Caco-2 (cell line): Measurements from ENCODE around the gene ZNF518A. TPM values are rescaled to one million over a fixed set of nuclear protein-coding genes. Genes with fewer than 3 reads are reported as not detected.

Experiments used
- BruUV-seq: library from RNA; stranded (reverse); fragments of 400-500 nt; replicated peaks from 2 replicates; lab custom pipeline; 2021; lab: Mats Ljungman, UMichigan
- CTCF ChIA-PET: fragments of 300-600 bp; sonication (Branson Sonifier 250); formaldehyde crosslinking; loops from one replicate; lab custom pipeline; 2022; ENCODE audit warnings: antibody characterized with exemption; lab: Charles Lee
- POLR2A ChIA-PET: fragments of 300-600 bp; sonication (Branson Sonifier 250); formaldehyde crosslinking; loops from one replicate; lab custom pipeline; 2022; ENCODE audit warnings: antibody characterized with exemption; lab: Charles Lee
- DNase-seq, 2 experiments: peaks; one replicate each; pipeline versions ENCODE4 v3.0.0 to v3.0.0-alpha.2; 2020 to 2022
- H3K27me3 ChIP-seq: replicated peaks from 2 replicates; pipeline ENCODE4 v1.6.0; 2011; ENCODE audit warnings: low read length; ENCODE audit not compliant: control insufficient read depth, insufficient read depth
- H3K36me3 ChIP-seq: 2 replicates; pipeline ENCODE4 v1.5.1; 2011; ENCODE audit warnings: low read length; ENCODE audit not compliant: control insufficient read depth, insufficient read depth
- H3K4me1 ChIP-seq: fragments of 250-450 bp; sonication (Bioruptor Pico); 2 replicates; pipeline ENCODE4 v1.5.1; 2020; ENCODE audit warnings: mild to moderate bottlenecking
- H3K4me3 ChIP-seq: 2 replicates; pipeline ENCODE4 v1.5.1; 2011; ENCODE audit warnings: low read depth, mild to moderate bottlenecking, control low read depth, low read length
- H3K9me3 ChIP-seq: fragments of 250-450 bp; sonication (Bioruptor Pico); 2 replicates; pipeline ENCODE4 v1.5.1; 2020; ENCODE audit warnings: mild to moderate bottlenecking, moderate library complexity
- H3K27ac Mint-ChIP-seq: one replicate; pipeline ENCODE4 v1.8.0; 2022; ENCODE audit warnings: mixed read lengths; ENCODE audit not compliant: unreplicated experiment
- H3K27me3 Mint-ChIP-seq: one replicate; pipeline ENCODE4 v1.8.0; 2022; ENCODE audit warnings: mixed read lengths; ENCODE audit not compliant: insufficient read depth, unreplicated experiment
- H3K36me3 Mint-ChIP-seq: one replicate; pipeline ENCODE4 v1.8.0; 2022; ENCODE audit warnings: mild to moderate bottlenecking, mixed read lengths; ENCODE audit not compliant: insufficient read depth, unreplicated experiment
- H3K4me1 Mint-ChIP-seq: one replicate; pipeline ENCODE4 v1.8.0; 2022; ENCODE audit warnings: low read depth, mixed read lengths; ENCODE audit not compliant: unreplicated experiment
- H3K4me3 Mint-ChIP-seq: one replicate; pipeline ENCODE4 v1.8.0; 2022; ENCODE audit warnings: mild to moderate bottlenecking, moderate library complexity, mixed read lengths; ENCODE audit not compliant: unreplicated experiment
- H3K9me3 Mint-ChIP-seq: one replicate; pipeline ENCODE4 v1.8.0; 2022; ENCODE audit warnings: mixed read lengths; ENCODE audit not compliant: unreplicated experiment
- CTCF ChIP-seq, 2 experiments: fragments of 200-600 bp in 1 of 2; IDR thresholded peaks; 1 replicate in 1 of 2; 2 replicates in 1 of 2; pipeline versions ENCODE4 v1.5.1 to v1.8.0; 2011 to 2022; ENCODE audit warnings: antibody characterized with exemption in 1 of 2, control low read depth in 1 of 2, inconsistent platforms in 1 of 2, low read depth in 1 of 2, low read length in 1 of 2, mild to moderate bottlenecking in 1 of 2, moderate library complexity in 1 of 2; ENCODE audit not compliant: insufficient read depth in 1 of 2, severe bottlenecking in 1 of 2, unreplicated experiment in 1 of 2
- intact Hi-C: fragments of 100-400 bp; cut with micrococcal nuclease; formaldehyde crosslinking; loops from one replicate; pipeline ENCODE4 v1.10.0; 2022; ENCODE audit not compliant: unreplicated experiment
- total RNA-seq: library from RNA; stranded (reverse); gene quantifications from 2 replicates; pipeline ENCODE4 v1.2.3, GENCODE V29; 2022

Gene ZNF518A
- total RNA-seq, 1 experiment from 2014 or later: 47.2 TPM

GRCh38 chr10:96112531-96112930, 17.6 kb upstream of the ZNF518A start:
- no peaks in the 10 kb centered on the region for H3K4me1 ChIP-seq
- no peak for TF ChIP-seq CTCF (IDR thresholded peaks at IDR 0.05; ENCODE audit: insufficient read depth in 1 of 2, low read depth in 1 of 2, low read length in 1 of 2, severe bottlenecking in 1 of 2, unreplicated experiment in 1 of 2)
- intact Hi-C loops: no loop called here
- no TSS peak for BruUV-seq
- Mint-ChIP-seq H3K4me1 (peaks cover 7% of the 10 kb centered on the region), H3K36me3 (no peaks in the 10 kb centered on the region), H3K27me3 (peaks cover 46% of the 10 kb centered on the region), H3K27ac (no peak overlapping the region), H3K9me3 (no peaks in the 10 kb centered on the region), H3K4me3 (no peak overlapping the region)
- 0 out of 2 replicates have a peak, but pooled peaks cover 1% of the 10 kb centered on the region for H3K27me3 ChIP-seq
- no peak overlapping the region for H3K4me3 ChIP-seq
- H3K9me3 ChIP-seq: peaks cover 6% of the 10 kb centered on the region; the same call in 1 of the 2 replicates
- no peaks in the 10 kb centered on the region for H3K36me3 ChIP-seq
- POLR2A ChIA-PET: no interaction called here
- CTCF ChIA-PET: no interaction called here
- DNase-seq: no peak

GRCh38 chr10:96118604-96119450, 11.3 kb upstream of the ZNF518A start:
- peak overlapping the region; percentile 90 for H3K4me3 Mint-ChIP-seq
- Histone ChIP-seq H3K27me3 (0 out of 2 replicates have a peak, but pooled peaks cover 1% of the 10 kb centered on the region), H3K9me3 (no peaks in the 10 kb centered on the region), H3K4me3 (peak overlapping the region; percentile 56), H3K4me1 (peaks cover 4% of the 10 kb centered on the region), H3K36me3 (no peaks in the 10 kb centered on the region)
- ChIA-PET POLR2A (interaction anchor here (2.6 kb wide), 1 partner anchor 11 kb away, joined by 9 read pairs; the partner anchor contains the start of gene ZNF518A), CTCF (no interaction called here)
- no peaks in the 10 kb centered on the region for H3K36me3 Mint-ChIP-seq
- intact Hi-C loops: loop anchor here (1.0 kb wide), 1 partner anchor 29 kb away; no protein-coding TSS in a partner anchor
- H3K27ac Mint-ChIP-seq: peak overlapping the region; percentile 80
- BruUV-seq: TSS peak; percentile 67
- H3K9me3 Mint-ChIP-seq: no peaks in the 10 kb centered on the region
- peaks cover 7% of the 10 kb centered on the region for H3K4me1 Mint-ChIP-seq
- peaks cover 17% of the 10 kb centered on the region for H3K27me3 Mint-ChIP-seq
- no peak for TF ChIP-seq CTCF (IDR thresholded peaks at IDR 0.05; ENCODE audit: insufficient read depth in 1 of 2, low read depth in 1 of 2, low read length in 1 of 2, severe bottlenecking in 1 of 2, unreplicated experiment in 1 of 2)
- peak; percentile 73 to 86 for DNase-seq

DNA sequence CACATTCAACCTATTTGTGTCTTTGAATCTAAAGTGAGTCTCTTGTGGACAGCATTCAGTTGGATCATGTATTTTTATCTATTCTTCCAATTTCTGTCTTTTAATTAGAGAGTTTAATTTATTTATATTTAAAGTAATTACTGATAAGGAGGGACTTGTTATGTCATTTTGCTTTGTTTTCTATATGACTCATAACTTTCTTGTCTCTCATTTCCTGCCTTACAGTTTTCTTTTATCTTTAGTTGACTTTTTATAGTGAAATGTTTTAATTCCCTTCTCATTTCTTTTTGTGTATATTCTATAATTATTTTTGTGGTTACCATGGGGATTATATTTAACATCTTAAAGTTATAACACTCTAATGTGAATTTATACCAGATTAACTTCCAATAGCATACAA, 7.3 kb upstream of the ZNF518A start:
- Mint-ChIP-seq H3K4me1 (peaks cover 12% of the 10 kb centered on the region), H3K27ac (no peak overlapping the region), H3K36me3 (no peaks in the 10 kb centered on the region), H3K27me3 (peaks cover 3% of the 10 kb centered on the region), H3K4me3 (no peak overlapping the region), H3K9me3 (no peaks in the 10 kb centered on the region)
- CTCF ChIA-PET: no interaction called here
- Histone ChIP-seq H3K4me3 (no peak overlapping the region), H3K9me3 (no peaks in the 10 kb centered on the region), H3K4me1 (peaks cover 20% of the 10 kb centered on the region), H3K27me3 (no peaks in the 10 kb centered on the region), H3K36me3 (no peaks in the 10 kb centered on the region)
- DNase-seq: no peak
- POLR2A ChIA-PET: no interaction called here
- no TSS peak for BruUV-seq
- no peak for TF ChIP-seq CTCF (IDR thresholded peaks at IDR 0.05; ENCODE audit: insufficient read depth in 1 of 2, low read depth in 1 of 2, low read length in 1 of 2, severe bottlenecking in 1 of 2, unreplicated experiment in 1 of 2)
- intact Hi-C loops: no loop called here
